Cardiac fibroblast (primary cell): ENCODE measurements around the gene FREM2.

Experiments used
- DNase-seq, 2 donors: peaks; one replicate each; pipeline versions ENCODE4 v3.0.0 to v3.0.0-alpha.2; 2010; ENCODE audit warnings: low read depth in 2 of 2
- H3K4me3 ChIP-seq, 2 donors: replicated peaks in 1 of 2; 1 replicate in 1 of 2; 2 replicates in 1 of 2; pipeline ENCODE4 v1.5.1; 2011; ENCODE audit warnings: low read depth in 2 of 2, low read length in 2 of 2, mild to moderate bottlenecking in 2 of 2, moderate library complexity in 1 of 2
- CTCF ChIP-seq: IDR thresholded peaks from one replicate; pipeline ENCODE4 v1.5.1; 2011; ENCODE audit warnings: low read depth, mild to moderate bottlenecking, low read length, inconsistent platforms

The FREM2 gene

GRCh38 chr13:38814331-38814730, 127.5 kb downstream of the FREM2 start:
- no peak for TF ChIP-seq CTCF
- no peak overlapping the region for H3K4me3 ChIP-seq
- DNase-seq = no peak

DNA sequence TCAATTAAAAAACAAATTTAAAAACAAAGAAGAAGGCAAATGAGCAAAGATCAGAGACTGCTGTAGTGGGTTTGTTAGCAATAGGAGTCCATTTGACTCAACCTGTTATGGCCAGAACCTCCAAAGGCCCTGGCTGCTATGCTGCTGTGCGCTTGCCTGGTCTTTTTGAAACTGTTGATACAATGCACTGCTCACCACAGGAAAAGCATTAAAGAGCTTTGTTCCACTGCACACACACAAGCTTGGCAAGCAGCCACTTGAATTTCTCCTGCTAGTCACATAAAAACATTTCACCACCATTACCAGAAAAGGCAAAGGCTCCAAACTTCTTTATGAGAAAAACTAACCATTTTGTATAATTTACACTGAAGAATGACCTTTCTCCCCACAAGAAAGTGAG, 132.2 kb downstream of the FREM2 start:
- H3K4me3 ChIP-seq = no peak overlapping the region
- no peak for TF ChIP-seq CTCF
- DNase-seq = no peak

DNA sequence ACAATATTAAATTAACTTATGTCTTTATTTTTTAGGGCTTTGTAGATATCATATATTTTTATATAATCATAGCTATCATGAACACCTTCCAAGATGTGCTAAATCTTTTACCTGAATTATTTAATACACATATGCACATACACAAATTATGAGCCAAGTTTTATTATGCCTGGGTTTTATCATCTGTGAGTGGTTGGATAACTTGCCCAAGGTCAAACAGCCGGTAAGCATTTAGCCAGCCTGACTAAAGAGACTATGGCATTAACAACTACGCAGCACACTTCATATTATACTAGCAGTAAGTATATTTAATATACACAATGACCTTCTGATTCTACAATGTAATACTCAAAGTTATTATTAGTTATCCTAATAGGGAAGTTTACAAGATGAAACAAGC, 132.7 kb downstream of the FREM2 start:
- H3K4me3 ChIP-seq = no peak overlapping the region
- no peak for TF ChIP-seq CTCF
- DNase-seq = no peak

DNA sequence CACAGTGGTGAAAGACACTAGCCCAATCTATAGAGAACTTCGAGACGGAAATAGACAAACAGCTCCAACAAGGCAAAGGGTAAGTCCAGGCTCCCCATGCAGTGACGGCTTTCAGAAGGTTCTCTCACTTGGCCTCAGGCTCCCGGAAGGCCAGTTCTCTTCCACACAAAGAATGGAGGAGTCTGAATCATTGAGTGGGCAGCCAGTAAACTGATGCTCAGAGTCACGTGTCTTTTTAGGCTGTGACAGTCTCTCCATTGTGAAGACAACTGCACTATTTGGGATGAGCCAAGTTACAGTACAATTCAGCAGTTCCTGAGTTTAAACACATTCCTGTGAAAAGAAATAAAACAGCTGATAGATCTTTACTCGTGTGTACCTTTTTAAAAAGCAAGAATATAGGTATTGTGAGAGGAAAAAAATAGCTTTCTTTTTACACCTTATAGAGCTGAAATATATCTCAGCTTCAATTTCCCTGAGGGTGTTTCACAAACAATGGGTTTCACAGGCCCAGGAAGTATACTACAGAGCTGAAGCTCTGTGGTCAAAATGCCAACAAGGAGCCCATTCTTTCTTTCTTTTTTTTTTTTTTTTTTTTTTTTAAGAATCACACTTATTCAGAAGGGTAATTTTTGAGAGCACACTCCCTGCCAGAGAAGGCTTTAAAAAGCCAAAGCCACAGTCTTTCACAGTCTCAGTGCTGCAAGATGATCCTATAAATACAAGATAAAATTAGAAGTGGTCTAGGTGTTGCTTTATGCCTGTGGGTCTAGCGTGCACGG, 135.1 kb downstream of the FREM2 start:
- no peak for TF ChIP-seq CTCF
- DNase-seq = no peak
- H3K4me3 ChIP-seq = no peak overlapping the region

DNA sequence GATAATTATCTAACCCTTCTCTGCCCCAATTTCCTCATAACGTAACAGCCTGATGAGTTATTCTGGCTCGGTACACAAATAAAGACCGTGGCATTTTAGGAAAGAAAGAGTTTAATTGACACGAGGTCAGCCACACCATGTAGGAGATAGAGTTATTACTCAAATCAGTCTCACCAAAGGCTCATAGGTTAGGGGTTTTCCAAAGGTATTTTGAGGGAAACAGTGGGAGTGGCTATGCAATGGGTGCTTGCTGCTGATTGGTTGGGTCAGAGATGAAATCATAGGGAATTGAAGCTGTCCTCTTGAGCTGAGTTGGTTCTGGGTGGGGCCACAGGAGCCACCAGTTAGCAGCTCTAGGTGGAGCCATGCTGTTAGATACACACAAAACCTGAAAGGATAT, 137.5 kb downstream of the FREM2 start:
- no peak for TF ChIP-seq CTCF
- no peak overlapping the region for H3K4me3 ChIP-seq
- DNase-seq = no peak

- DNase-seq = no peak
- H3K4me3 ChIP-seq = no peak overlapping the region
- TF ChIP-seq CTCF = no peak
Observed at GRCh38 chr13:38826182-38826813, 139.4 kb downstream of the FREM2 start.
